H9 (cell line): ENCODE data around the gene FHL2. TPM values are rescaled to one million over a fixed set of nuclear protein-coding genes. Genes with fewer than 3 reads are reported as not detected.

Experiments used
- DNase-seq: peaks from one replicate; pipeline ENCODE4 v3.0.0-alpha.2; 2017
- H2AFZ ChIP-seq: one replicate; pipeline ENCODE4 v1.6.1; 2013; ENCODE audit warnings: mild to moderate bottlenecking, low read length, control low read depth, moderate library complexity
- H2AK5ac ChIP-seq: 2 replicates; pipeline ENCODE4 v1.6.1; 2013; ENCODE audit warnings: low read length, control low read depth, mixed read lengths; ENCODE audit not compliant: insufficient read length
- H2BK120ac ChIP-seq: one replicate; pipeline ENCODE4 v1.6.1; 2013; ENCODE audit warnings: low read depth, mild to moderate bottlenecking, low read length, control low read depth, inconsistent platforms; ENCODE audit not compliant: poor library complexity, severe bottlenecking
- H2BK12ac ChIP-seq: 2 replicates; pipeline ENCODE4 v1.6.1; 2013; ENCODE audit warnings: low read length, control low read depth, mixed read lengths, low read depth; ENCODE audit not compliant: insufficient read length
- H2BK15ac ChIP-seq: 2 replicates; pipeline ENCODE4 v1.6.1; 2013; ENCODE audit warnings: low read depth, low read length, control low read depth
- H2BK20ac ChIP-seq: one replicate; pipeline ENCODE4 v1.6.1; 2013; ENCODE audit warnings: low read depth, mild to moderate bottlenecking, low read length, control low read depth, inconsistent platforms; ENCODE audit not compliant: poor library complexity, severe bottlenecking
- H2BK5ac ChIP-seq: 2 replicates; pipeline ENCODE4 v1.6.1; 2013; ENCODE audit warnings: low read length, control low read depth, mixed read lengths; ENCODE audit not compliant: insufficient read length
- H3K14ac ChIP-seq: 2 replicates; pipeline ENCODE4 v1.6.1; 2013; ENCODE audit warnings: low read length, control low read depth; ENCODE audit not compliant: insufficient read depth
- H3K18ac ChIP-seq: 2 replicates; pipeline ENCODE4 v1.6.1; 2013; ENCODE audit warnings: low read depth, mild to moderate bottlenecking, mixed read lengths, low read length, control low read depth; ENCODE audit not compliant: insufficient read length
- H3K23ac ChIP-seq: 2 replicates; pipeline ENCODE4 v1.6.1; 2013; ENCODE audit warnings: low read length, control low read depth, mixed read lengths, low read depth; ENCODE audit not compliant: insufficient read length
- H3K23me2 ChIP-seq: 2 replicates; pipeline ENCODE4 v1.6.1; 2013; ENCODE audit warnings: low read depth, mild to moderate bottlenecking, mixed read lengths, low read length, control low read depth; ENCODE audit not compliant: insufficient read length, poor library complexity, severe bottlenecking
- H3K27ac ChIP-seq: 2 replicates; pipeline ENCODE4 v1.5.1; 2013; ENCODE audit warnings: low read length, control low read depth, mixed read lengths, low read depth; ENCODE audit not compliant: insufficient read length
- H3K27me3 ChIP-seq: 2 replicates; pipeline ENCODE4 v1.6.1; 2013; ENCODE audit warnings: low read length, control low read depth, inconsistent platforms; ENCODE audit not compliant: insufficient read depth
- H3K4ac ChIP-seq: 2 replicates; pipeline ENCODE4 v1.6.1; 2013; ENCODE audit warnings: low read depth, mild to moderate bottlenecking, control low read depth, inconsistent platforms, low read length, moderate library complexity
- H3K4me1 ChIP-seq: 2 replicates; pipeline ENCODE4 v1.6.1; 2013; ENCODE audit warnings: low read length, control low read depth, inconsistent platforms; ENCODE audit not compliant: insufficient read depth
- H3K4me2 ChIP-seq: 2 replicates; pipeline ENCODE4 v1.6.1; 2013; ENCODE audit warnings: low read length, control low read depth, mixed read lengths; ENCODE audit not compliant: insufficient read length, insufficient read depth
- H3K56ac ChIP-seq: 2 replicates; pipeline ENCODE4 v1.6.1; 2013; ENCODE audit warnings: low read depth, mild to moderate bottlenecking, mixed read lengths, low read length, control low read depth; ENCODE audit not compliant: insufficient read length
- H3K79me1 ChIP-seq: 2 replicates; pipeline ENCODE4 v1.6.1; 2013; ENCODE audit warnings: low read depth, mild to moderate bottlenecking, moderate library complexity, low read length, control low read depth, inconsistent platforms; ENCODE audit not compliant: insufficient read depth, poor library complexity, severe bottlenecking
- H3K79me2 ChIP-seq: 2 replicates; pipeline ENCODE4 v1.6.1; 2013; ENCODE audit warnings: low read length, control low read depth, inconsistent platforms; ENCODE audit not compliant: insufficient read depth
- H3K9ac ChIP-seq: 2 replicates; pipeline ENCODE4 v1.6.1; 2013; ENCODE audit warnings: low read length, control low read depth, mixed read lengths; ENCODE audit not compliant: insufficient read length; ENCODE audit errors: extremely low read depth
- H3K9me3 ChIP-seq: one replicate; pipeline ENCODE4 v1.6.1; 2013; ENCODE audit warnings: low read depth, low read length, inconsistent platforms; ENCODE audit not compliant: control insufficient read depth
- H3T11ph ChIP-seq: one replicate; pipeline ENCODE4 v1.6.1; 2013; ENCODE audit warnings: mild to moderate bottlenecking, low read length, control low read depth, inconsistent platforms
- H4K20me1 ChIP-seq: one replicate; pipeline ENCODE4 v1.6.1; 2013; ENCODE audit not compliant: control insufficient read depth, insufficient read length, insufficient read depth
- H4K5ac ChIP-seq: 2 replicates; pipeline ENCODE4 v1.6.1; 2013; ENCODE audit warnings: low read depth, mild to moderate bottlenecking, mixed read lengths, low read length, control low read depth; ENCODE audit not compliant: insufficient read length
- H4K8ac ChIP-seq: replicated peaks from 2 replicates; pipeline ENCODE4 v1.6.1; 2013; ENCODE audit warnings: low read length, control low read depth, mixed read lengths, low read depth; ENCODE audit not compliant: insufficient read length
- H4K91ac ChIP-seq: 2 replicates; pipeline ENCODE4 v1.6.1; 2013; ENCODE audit warnings: low read depth, mild to moderate bottlenecking, moderate library complexity, mixed read lengths, low read length, control low read depth; ENCODE audit not compliant: insufficient read length
- H3K27ac Mint-ChIP-seq, 3 experiments: 2 replicates in 2 of 3; 3 replicates in 1 of 3; pipeline ENCODE4 v1.8.0; 2020 to 2021; ENCODE audit warnings: mixed read lengths in 3 of 3, mild to moderate bottlenecking in 1 of 3, moderate library complexity in 1 of 3
- H3K27me3 Mint-ChIP-seq: 2 replicates; pipeline ENCODE4 v1.8.0; 2021; ENCODE audit warnings: low read depth, mild to moderate bottlenecking, moderate library complexity, mixed read lengths
- H3K36me3 Mint-ChIP-seq, 3 experiments: 2 replicates in 2 of 3; 3 replicates in 1 of 3; pipeline ENCODE4 v1.8.0; 2020 to 2021; ENCODE audit warnings: low read depth in 3 of 3, mixed read lengths in 3 of 3; ENCODE audit not compliant: insufficient read depth in 1 of 3
- H3K4me1 Mint-ChIP-seq, 2 experiments: 2 replicates each; pipeline ENCODE4 v1.8.0; 2020; ENCODE audit warnings: mixed read lengths in 2 of 2
- H3K4me3 Mint-ChIP-seq, 2 experiments: 2 replicates in 1 of 2; 3 replicates in 1 of 2; pipeline ENCODE4 v1.8.0; 2020 to 2021; ENCODE audit warnings: mild to moderate bottlenecking in 2 of 2, mixed read lengths in 2 of 2, moderate library complexity in 1 of 2
- H3K9me3 Mint-ChIP-seq, 2 experiments: 2 replicates in 1 of 2; 3 replicates in 1 of 2; pipeline ENCODE4 v1.8.0; 2020; ENCODE audit warnings: mild to moderate bottlenecking in 2 of 2, mixed read lengths in 2 of 2, moderate library complexity in 1 of 2
- WGBS: extraction: QIAGEN DNeasy Blood & Tissue Kit; methylation state at CpG from one replicate; pipeline ENCODE4 v1.1.7; 2013; ENCODE audit warnings: missing lambda C conversion rate, low lambda C conversion rate, mixed read lengths; ENCODE audit not compliant: insufficient read length; ENCODE audit errors: extremely low coverage; 5-methylcytosine and 5-hydroxymethylcytosine counted together
- total RNA-seq: library from RNA; stranded (reverse); gene quantifications from 2 replicates; pipeline ENCODE4 v1.2.1, GENCODE V29; 2021
- TF ChIP-seq, protein P1 (sequence below): fragments of 200-600 bp; sonication (generic); conservative IDR thresholded peaks from 3 replicates; pipeline ENCODE4 v1.8.0; 2021; ENCODE audit warnings: antibody characterized with exemption, mild to moderate bottlenecking

Gene FHL2
- total RNA-seq, 1 experiment from 2014 or later, result 34.9 TPM

- Histone ChIP-seq H2BK5ac (no peak overlapping the region), H3K27ac (no peak overlapping the region), H3K56ac (no peak overlapping the region), H3K23ac (no peak overlapping the region), H3T11ph (no peak overlapping the region), H2BK12ac (no peak overlapping the region), H2AFZ (no peak overlapping the region), H2BK20ac (no peak overlapping the region), H4K5ac (no peak overlapping the region), H4K8ac (no peak overlapping the region), H3K9me3 (no peaks in the 10 kb centered on the region), H3K4me2 (no peak overlapping the region), H3K27me3 (no peaks in the 10 kb centered on the region), H2BK120ac (no peak overlapping the region), H3K9ac (no peak overlapping the region), H3K4me1 (no peaks in the 10 kb centered on the region), H4K91ac (no peak overlapping the region), H3K18ac (no peak overlapping the region), H3K79me2 (peaks cover 3% of the 10 kb centered on the region; the same call in 1 of the 2 replicates), H2BK15ac (no peak overlapping the region), H4K20me1 (no peaks in the 10 kb centered on the region), H3K4ac (no peak overlapping the region), H3K23me2 (no peaks in the 10 kb centered on the region), H3K14ac (no peak overlapping the region), H3K79me1 (no peaks in the 10 kb centered on the region), H2AK5ac (no peak overlapping the region)
- DNase-seq, result no peak
- no peaks in the 10 kb centered on the region for H3K36me3 Mint-ChIP-seq
- H3K27ac Mint-ChIP-seq, result no peak overlapping the region
- no CpG with 5 or more reads among the region's 3 CpGs for WGBS
- H3K27me3 Mint-ChIP-seq, result no peaks in the 10 kb centered on the region
- TF ChIP-seq, protein P1, sequence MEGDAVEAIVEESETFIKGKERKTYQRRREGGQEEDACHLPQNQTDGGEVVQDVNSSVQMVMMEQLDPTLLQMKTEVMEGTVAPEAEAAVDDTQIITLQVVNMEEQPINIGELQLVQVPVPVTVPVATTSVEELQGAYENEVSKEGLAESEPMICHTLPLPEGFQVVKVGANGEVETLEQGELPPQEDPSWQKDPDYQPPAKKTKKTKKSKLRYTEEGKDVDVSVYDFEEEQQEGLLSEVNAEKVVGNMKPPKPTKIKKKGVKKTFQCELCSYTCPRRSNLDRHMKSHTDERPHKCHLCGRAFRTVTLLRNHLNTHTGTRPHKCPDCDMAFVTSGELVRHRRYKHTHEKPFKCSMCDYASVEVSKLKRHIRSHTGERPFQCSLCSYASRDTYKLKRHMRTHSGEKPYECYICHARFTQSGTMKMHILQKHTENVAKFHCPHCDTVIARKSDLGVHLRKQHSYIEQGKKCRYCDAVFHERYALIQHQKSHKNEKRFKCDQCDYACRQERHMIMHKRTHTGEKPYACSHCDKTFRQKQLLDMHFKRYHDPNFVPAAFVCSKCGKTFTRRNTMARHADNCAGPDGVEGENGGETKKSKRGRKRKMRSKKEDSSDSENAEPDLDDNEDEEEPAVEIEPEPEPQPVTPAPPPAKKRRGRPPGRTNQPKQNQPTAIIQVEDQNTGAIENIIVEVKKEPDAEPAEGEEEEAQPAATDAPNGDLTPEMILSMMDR, result no peak
- H3K4me1 Mint-ChIP-seq, result no peaks in the 10 kb centered on the region; a peak in 1 of 4 replicates
- H3K4me3 Mint-ChIP-seq, result no peak overlapping the region
- H3K9me3 Mint-ChIP-seq, result no peaks in the 10 kb centered on the region
These were observed 80.9 kb downstream of the FHL2 start for GRCh38 chr2:105317937-105318336.
